Mesendoderm (in vitro differentiated cells): ENCODE measurements around the gene CETP.
"Not testable (repeated sequence)": the region's sequence is repeated elsewhere in the genome, so short reads cannot be mapped to it uniquely, and the experiment has no call there.

Experiments
- DNase-seq: peaks from one replicate; pipeline ENCODE4 v3.0.0; 2013
- H2AK5ac ChIP-seq: 2 replicates; pipeline ENCODE4 v1.6.1; 2013; ENCODE audit warnings: low read length, inconsistent platforms
- H2BK120ac ChIP-seq: 2 replicates; pipeline ENCODE4 v1.6.1; 2013; ENCODE audit warnings: low read depth, mild to moderate bottlenecking, low read length, moderate library complexity, mixed read lengths
- H2BK15ac ChIP-seq: replicated peaks from 2 replicates; pipeline ENCODE4 v1.6.1; 2013; ENCODE audit warnings: low read depth, mild to moderate bottlenecking, moderate library complexity
- H2BK5ac ChIP-seq: 2 replicates; pipeline ENCODE4 v1.6.1; 2013; ENCODE audit warnings: low read length, inconsistent platforms
- H3K18ac ChIP-seq: 2 replicates; pipeline ENCODE4 v1.6.1; 2013; ENCODE audit warnings: mild to moderate bottlenecking, low read length, mixed read lengths
- H3K23ac ChIP-seq: one replicate; pipeline ENCODE4 v1.6.1; 2013; ENCODE audit warnings: low read length
- H3K27ac ChIP-seq: 2 replicates; pipeline ENCODE4 v1.5.1; 2013; ENCODE audit warnings: low read depth, mild to moderate bottlenecking, inconsistent platforms, low read length, moderate library complexity
- H3K27me3 ChIP-seq: 2 replicates; pipeline ENCODE4 v1.6.1; 2013; ENCODE audit warnings: low read length, control low read depth, mild to moderate bottlenecking, inconsistent platforms; ENCODE audit not compliant: insufficient read depth, poor library complexity
- H3K36me3 ChIP-seq: 2 replicates; pipeline ENCODE4 v1.6.1; 2013; ENCODE audit warnings: low read length, inconsistent platforms; ENCODE audit not compliant: control insufficient read depth, insufficient read depth
- H3K4ac ChIP-seq: one replicate; pipeline ENCODE4 v1.6.1; 2013; ENCODE audit warnings: low read depth, mild to moderate bottlenecking, low read length, moderate library complexity
- H3K4me1 ChIP-seq: 2 replicates; pipeline ENCODE4 v1.6.1; 2013; ENCODE audit warnings: low read depth, low read length, inconsistent platforms; ENCODE audit not compliant: control insufficient read depth
- H3K4me2 ChIP-seq: 2 replicates; pipeline ENCODE4 v1.6.1; 2013; ENCODE audit warnings: low read length
- H3K4me3 ChIP-seq: 2 replicates; pipeline ENCODE4 v1.5.1; 2013; ENCODE audit warnings: mild to moderate bottlenecking, low read length
- H3K56ac ChIP-seq: one replicate; pipeline ENCODE4 v1.6.1; 2013; ENCODE audit warnings: low read length
- H3K79me1 ChIP-seq: 2 replicates; pipeline ENCODE4 v1.6.1; 2013; ENCODE audit warnings: low read length, inconsistent platforms
- H3K79me2 ChIP-seq: 2 replicates; pipeline ENCODE4 v1.6.1; 2013; ENCODE audit warnings: mild to moderate bottlenecking, low read length; ENCODE audit not compliant: control insufficient read depth, insufficient read depth
- H3K9ac ChIP-seq: 2 replicates; pipeline ENCODE4 v1.6.1; 2013; ENCODE audit warnings: low read length, inconsistent platforms
- H4K5ac ChIP-seq: one replicate; pipeline ENCODE4 v1.6.1; 2013; ENCODE audit warnings: low read length
- H4K8ac ChIP-seq: one replicate; pipeline ENCODE4 v1.6.1; 2013; ENCODE audit warnings: low read depth, mild to moderate bottlenecking, control low read depth, low read length, moderate library complexity
- WGBS: extraction: QIAGEN DNeasy Blood & Tissue Kit; methylation state at CpG from one replicate; pipeline ENCODE4 v1.1.7; 2013; ENCODE audit warnings: low lambda C conversion rate, missing lambda C conversion rate; ENCODE audit not compliant: insufficient coverage; ENCODE audit errors: extremely low coverage; 5-methylcytosine and 5-hydroxymethylcytosine counted together

CETP gene

GRCh38 chr16:56992431-56992830, 30.7 kb downstream of the CETP start:
- not testable (repeated sequence) for H3K4me2 ChIP-seq, H3K4me3 ChIP-seq, H2BK15ac ChIP-seq, H4K5ac ChIP-seq, DNase-seq, H3K4me1 ChIP-seq, H3K79me2 ChIP-seq, H3K18ac ChIP-seq, H3K4ac ChIP-seq, H3K27ac ChIP-seq, H3K79me1 ChIP-seq, H2BK120ac ChIP-seq, H3K36me3 ChIP-seq, H2AK5ac ChIP-seq, H3K27me3 ChIP-seq, H3K9ac ChIP-seq, H3K56ac ChIP-seq, H3K23ac ChIP-seq, H4K8ac ChIP-seq, H2BK5ac ChIP-seq
- WGBS = no CpG with 5 or more reads among the region's 1 CpG

GRCh38 chr16:56993204-56993603, 31.5 kb downstream of the CETP start:
- Histone ChIP-seq H3K79me1 (no peaks in the 10 kb centered on the region), H3K79me2 (no peaks in the 10 kb centered on the region), H3K23ac (no peak overlapping the region), H2BK15ac (no peak overlapping the region), H2AK5ac (no peak overlapping the region), H3K4me1 (no peaks in the 10 kb centered on the region), H3K27ac (no peak overlapping the region), H4K8ac (no peak overlapping the region), H3K36me3 (no peaks in the 10 kb centered on the region), H4K5ac (no peak overlapping the region), H3K56ac (no peak overlapping the region), H3K4me3 (no peak overlapping the region), H3K9ac (no peak overlapping the region), H3K18ac (no peak overlapping the region), H3K4me2 (no peak overlapping the region), H2BK120ac (no peak overlapping the region), H3K4ac (no peak overlapping the region), H3K27me3 (peaks cover 8% of the 10 kb centered on the region), H2BK5ac (no peak overlapping the region)
- no CpG with 5 or more reads among the region's 2 CpGs for WGBS
- no peak for DNase-seq

GRCh38 chr16:56994311-56994710, 32.6 kb downstream of the CETP start:
- no peak overlapping the region for H3K4me3 ChIP-seq
- no peak overlapping the region for H4K5ac ChIP-seq
- no peaks in the 10 kb centered on the region for H3K79me1 ChIP-seq
- no peak overlapping the region for H2BK120ac ChIP-seq
- H3K9ac ChIP-seq = no peak overlapping the region
- no peaks in the 10 kb centered on the region for H3K79me2 ChIP-seq
- no peak overlapping the region for H4K8ac ChIP-seq
- H3K4me2 ChIP-seq = no peak overlapping the region
- H2BK5ac ChIP-seq = no peak overlapping the region
- no peak overlapping the region for H3K27ac ChIP-seq
- no peak overlapping the region for H2AK5ac ChIP-seq
- H3K27me3 ChIP-seq = peaks cover 7% of the 10 kb centered on the region
- WGBS = no CpG with 5 or more reads among the region's 5 CpGs
- H3K4me1 ChIP-seq = no peaks in the 10 kb centered on the region
- H2BK15ac ChIP-seq = no peak overlapping the region
- H3K36me3 ChIP-seq = no peaks in the 10 kb centered on the region
- no peak overlapping the region for H3K56ac ChIP-seq
- no peak overlapping the region for H3K18ac ChIP-seq
- H3K23ac ChIP-seq = no peak overlapping the region
- no peak for DNase-seq
- no peak overlapping the region for H3K4ac ChIP-seq

- no peak overlapping the region for H3K56ac ChIP-seq
- H2BK15ac ChIP-seq = no peak overlapping the region
- no peaks in the 10 kb centered on the region for H3K79me1 ChIP-seq
- H3K36me3 ChIP-seq = no peaks in the 10 kb centered on the region
- H4K8ac ChIP-seq = no peak overlapping the region
- no peak overlapping the region for H3K4me2 ChIP-seq
- WGBS = no CpG with 5 or more reads among the region's 12 CpGs
- H3K27ac ChIP-seq = no peak overlapping the region
- H2AK5ac ChIP-seq = no peak overlapping the region
- H3K18ac ChIP-seq = no peak overlapping the region
- H3K23ac ChIP-seq = no peak overlapping the region
- no peak overlapping the region for H3K4me3 ChIP-seq
- H3K4me1 ChIP-seq = no peaks in the 10 kb centered on the region
- no peak overlapping the region for H2BK120ac ChIP-seq
- H3K9ac ChIP-seq = no peak overlapping the region
- no peak overlapping the region for H4K5ac ChIP-seq
- no peak for DNase-seq
- no peak overlapping the region for H3K4ac ChIP-seq
- no peaks in the 10 kb centered on the region for H3K79me2 ChIP-seq
- no peak overlapping the region for H2BK5ac ChIP-seq
- H3K27me3 ChIP-seq = peaks cover 2% of the 10 kb centered on the region
These were observed 33.5 kb downstream of the CETP start for GRCh38 chr16:56995136-56995805.

- Histone ChIP-seq H3K18ac (no peak overlapping the region), H2BK5ac (no peak overlapping the region), H3K23ac (no peak overlapping the region), H3K79me1 (no peaks in the 10 kb centered on the region), H3K27me3 (no peaks in the 10 kb centered on the region), H3K4me2 (no peak overlapping the region), H3K36me3 (no peaks in the 10 kb centered on the region), H3K56ac (no peak overlapping the region), H3K4ac (no peak overlapping the region), H2BK120ac (no peak overlapping the region), H2BK15ac (no peak overlapping the region), H3K9ac (no peak overlapping the region), H3K4me3 (no peak overlapping the region), H2AK5ac (no peak overlapping the region), H4K8ac (no peak overlapping the region), H3K79me2 (no peaks in the 10 kb centered on the region), H3K27ac (no peak overlapping the region), H4K5ac (no peak overlapping the region), H3K4me1 (no peaks in the 10 kb centered on the region)
- no peak for DNase-seq
- WGBS = no CpG with 5 or more reads among the region's 5 CpGs
These were observed 35.5 kb downstream of the CETP start for GRCh38 chr16:56997264-56997663.

GRCh38 chr16:56997931-56998330, 36.2 kb downstream of the CETP start:
- H3K4ac ChIP-seq = no peak overlapping the region
- no peak overlapping the region for H3K23ac ChIP-seq
- H2BK5ac ChIP-seq = no peak overlapping the region
- H3K9ac ChIP-seq = no peak overlapping the region
- no peaks in the 10 kb centered on the region for H3K36me3 ChIP-seq
- no peak overlapping the region for H3K4me2 ChIP-seq
- no peak overlapping the region for H2AK5ac ChIP-seq
- no CpG with 5 or more reads among the region's 3 CpGs for WGBS
- no peak overlapping the region for H3K27ac ChIP-seq
- no peak for DNase-seq
- H3K56ac ChIP-seq = no peak overlapping the region
- H3K4me1 ChIP-seq = no peaks in the 10 kb centered on the region
- no peaks in the 10 kb centered on the region for H3K79me1 ChIP-seq
- no peak overlapping the region for H4K8ac ChIP-seq
- no peak overlapping the region for H2BK15ac ChIP-seq
- no peak overlapping the region for H3K18ac ChIP-seq
- H2BK120ac ChIP-seq = no peak overlapping the region
- H3K4me3 ChIP-seq = no peak overlapping the region
- no peaks in the 10 kb centered on the region for H3K27me3 ChIP-seq
- H4K5ac ChIP-seq = no peak overlapping the region
- no peaks in the 10 kb centered on the region for H3K79me2 ChIP-seq
